Osteocyte (in vitro differentiated cells): ENCODE measurements around the gene SNX22. TPM values are rescaled to one million over a fixed set of nuclear protein-coding genes. Genes with fewer than 3 reads are reported as not detected.

Experiments used
- DNase-seq: peaks from one replicate; pipeline ENCODE4 v3.0.0; 2021; ENCODE audit warnings: mixed read lengths; ENCODE audit not compliant: unreplicated experiment; ENCODE audit errors: extremely low spot score
- H3K27ac Mint-ChIP-seq: one replicate; pipeline ENCODE4 v1.8.0; 2021; ENCODE audit warnings: mild to moderate bottlenecking, mixed read lengths; ENCODE audit not compliant: unreplicated experiment
- H3K27me3 Mint-ChIP-seq: one replicate; pipeline ENCODE4 v1.8.0; 2021; ENCODE audit warnings: mixed read lengths; ENCODE audit not compliant: unreplicated experiment
- H3K36me3 Mint-ChIP-seq: one replicate; pipeline ENCODE4 v1.8.0; 2021; ENCODE audit warnings: mixed read lengths; ENCODE audit not compliant: unreplicated experiment
- H3K4me1 Mint-ChIP-seq: one replicate; pipeline ENCODE4 v1.8.0; 2021; ENCODE audit warnings: mixed read lengths; ENCODE audit not compliant: unreplicated experiment
- H3K4me3 Mint-ChIP-seq: one replicate; pipeline ENCODE4 v1.8.0; 2021; ENCODE audit warnings: mild to moderate bottlenecking, moderate library complexity, mixed read lengths; ENCODE audit not compliant: unreplicated experiment
- H3K9me3 Mint-ChIP-seq: one replicate; pipeline ENCODE4 v1.8.0; 2021; ENCODE audit warnings: mixed read lengths; ENCODE audit not compliant: unreplicated experiment
- total RNA-seq: library from RNA; stranded (reverse); gene quantifications from 2 replicates; pipeline ENCODE4 v1.2.1, GENCODE V29; 2021
- TF ChIP-seq, protein P1 (sequence below): fragments of 200-600 bp; sonication (generic); IDR thresholded peaks from 2 replicates; pipeline ENCODE4 v1.5.0; 2021; ENCODE audit warnings: antibody characterized with exemption, mild to moderate bottlenecking, moderate library complexity

SNX22 gene
- total RNA-seq, 1 donor from 2014 or later, result 0.24 TPM

DNA sequence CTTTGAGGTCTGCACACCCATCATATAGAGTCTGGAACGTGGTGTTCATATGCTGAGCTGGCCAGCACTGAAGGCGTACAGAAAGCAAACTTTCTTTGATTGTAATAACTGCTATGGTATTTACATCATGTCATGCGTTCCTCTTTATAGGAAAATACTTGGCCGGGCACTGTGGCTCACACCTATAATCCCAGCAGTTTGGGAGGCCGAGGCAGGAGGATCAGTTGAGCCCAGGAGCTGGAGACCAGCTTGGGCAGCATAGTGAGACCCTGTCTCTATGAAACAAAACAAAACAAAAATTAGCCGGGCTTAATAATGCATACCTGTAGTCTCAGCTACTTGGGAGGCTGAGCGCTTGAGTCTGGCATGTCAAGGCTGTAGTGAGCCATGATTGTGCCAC lies 3.4 kb upstream of the SNX22 start:
- Mint-ChIP-seq H3K27me3 (no peaks in the 10 kb centered on the region), H3K36me3 (peaks cover 14% of the 10 kb centered on the region), H3K27ac (no peak overlapping the region), H3K9me3 (no peaks in the 10 kb centered on the region), H3K4me1 (peaks cover 11% of the 10 kb centered on the region), H3K4me3 (no peak overlapping the region)
- TF ChIP-seq, protein P1, sequence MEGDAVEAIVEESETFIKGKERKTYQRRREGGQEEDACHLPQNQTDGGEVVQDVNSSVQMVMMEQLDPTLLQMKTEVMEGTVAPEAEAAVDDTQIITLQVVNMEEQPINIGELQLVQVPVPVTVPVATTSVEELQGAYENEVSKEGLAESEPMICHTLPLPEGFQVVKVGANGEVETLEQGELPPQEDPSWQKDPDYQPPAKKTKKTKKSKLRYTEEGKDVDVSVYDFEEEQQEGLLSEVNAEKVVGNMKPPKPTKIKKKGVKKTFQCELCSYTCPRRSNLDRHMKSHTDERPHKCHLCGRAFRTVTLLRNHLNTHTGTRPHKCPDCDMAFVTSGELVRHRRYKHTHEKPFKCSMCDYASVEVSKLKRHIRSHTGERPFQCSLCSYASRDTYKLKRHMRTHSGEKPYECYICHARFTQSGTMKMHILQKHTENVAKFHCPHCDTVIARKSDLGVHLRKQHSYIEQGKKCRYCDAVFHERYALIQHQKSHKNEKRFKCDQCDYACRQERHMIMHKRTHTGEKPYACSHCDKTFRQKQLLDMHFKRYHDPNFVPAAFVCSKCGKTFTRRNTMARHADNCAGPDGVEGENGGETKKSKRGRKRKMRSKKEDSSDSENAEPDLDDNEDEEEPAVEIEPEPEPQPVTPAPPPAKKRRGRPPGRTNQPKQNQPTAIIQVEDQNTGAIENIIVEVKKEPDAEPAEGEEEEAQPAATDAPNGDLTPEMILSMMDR, result no peak
- DNase-seq, result no peak

DNA sequence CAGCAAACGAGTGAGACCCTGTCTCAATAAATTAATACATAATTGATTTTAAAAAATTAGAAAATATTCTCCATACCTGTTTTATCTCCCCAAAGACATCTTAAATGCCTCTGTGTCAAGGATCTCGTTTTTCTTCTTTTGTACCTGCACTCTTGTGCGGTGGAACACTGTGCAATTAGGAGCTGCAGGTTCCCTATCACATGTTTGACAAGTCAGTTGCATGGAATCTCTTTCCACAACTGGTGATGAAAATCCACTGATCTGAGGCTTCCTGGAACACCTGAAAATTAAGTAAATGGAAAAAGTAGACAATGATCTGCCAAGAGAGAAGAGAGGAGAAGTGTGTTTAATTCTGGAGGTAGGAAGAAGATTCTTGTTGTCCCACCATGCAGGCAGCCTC lies 3.0 kb upstream of the SNX22 start:
- peaks cover 10% of the 10 kb centered on the region for H3K36me3 Mint-ChIP-seq
- H3K4me1 Mint-ChIP-seq, result peaks cover 15% of the 10 kb centered on the region
- H3K4me3 Mint-ChIP-seq, result no peak overlapping the region
- TF ChIP-seq, protein P1, result no peak
- no peak for DNase-seq
- H3K9me3 Mint-ChIP-seq, result no peaks in the 10 kb centered on the region
- peaks cover 3% of the 10 kb centered on the region for H3K27me3 Mint-ChIP-seq
- no peak overlapping the region for H3K27ac Mint-ChIP-seq

DNA sequence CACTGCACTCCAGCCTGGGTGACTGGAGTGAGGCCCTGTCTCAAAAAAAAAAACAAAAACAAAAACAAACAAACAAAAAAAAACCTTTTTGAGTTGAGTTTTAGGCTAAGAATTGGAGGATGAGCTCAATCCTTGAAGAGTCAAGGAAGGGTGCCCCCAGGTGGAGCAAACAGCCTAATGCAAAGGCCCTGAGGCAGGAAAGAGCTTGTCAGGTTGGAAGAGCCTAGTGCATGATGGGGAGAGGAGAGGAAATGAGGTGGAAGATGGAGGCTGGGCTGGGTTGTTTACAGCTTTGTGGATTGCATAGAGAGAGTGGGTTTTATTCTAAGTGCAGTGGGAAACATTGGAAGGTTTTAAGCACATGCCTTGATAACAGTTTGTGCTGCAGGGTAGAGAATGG lies 2.1 kb upstream of the SNX22 start:
- no peak overlapping the region for H3K27ac Mint-ChIP-seq
- H3K4me3 Mint-ChIP-seq, result peak overlapping the region; percentile 16
- peaks cover 5% of the 10 kb centered on the region for H3K36me3 Mint-ChIP-seq
- DNase-seq, result no peak
- H3K9me3 Mint-ChIP-seq, result no peaks in the 10 kb centered on the region
- peaks cover 3% of the 10 kb centered on the region for H3K27me3 Mint-ChIP-seq
- peaks cover 15% of the 10 kb centered on the region for H3K4me1 Mint-ChIP-seq
- TF ChIP-seq, protein P1, result no peak

DNA sequence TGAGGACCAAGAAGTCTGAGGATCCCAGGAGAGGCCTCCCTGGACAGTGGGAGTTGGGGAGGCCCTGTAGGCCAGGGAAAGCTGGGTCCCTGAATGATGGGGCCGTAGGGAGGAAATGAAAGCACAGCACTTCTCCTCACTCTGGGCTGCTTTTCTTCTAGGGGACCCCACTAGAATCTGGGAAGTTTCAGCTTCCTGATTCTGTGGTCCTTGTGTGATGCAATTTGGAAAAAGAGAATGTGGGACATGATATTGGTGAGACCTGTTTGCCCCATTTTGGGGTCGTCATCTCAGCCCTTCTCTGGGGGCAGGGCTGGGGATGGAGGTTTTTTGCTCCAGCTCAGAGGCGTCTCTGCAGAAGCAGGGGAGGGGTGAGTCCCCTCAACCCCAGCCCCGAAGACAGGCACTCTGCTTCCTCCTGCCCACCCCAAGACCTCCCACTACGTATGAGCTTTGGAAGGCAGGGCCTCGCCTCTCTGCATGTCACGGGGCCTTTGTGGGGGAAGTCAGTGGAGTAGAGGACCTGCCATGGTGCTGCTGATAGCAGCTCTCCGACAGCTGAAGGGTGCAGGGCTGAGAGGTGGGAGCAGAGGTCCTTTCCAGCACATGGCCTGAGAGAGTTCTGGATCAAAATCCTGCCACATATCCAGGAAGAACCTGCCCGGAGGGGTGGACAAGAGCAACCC lies 1.5 kb upstream of the SNX22 start:
- Mint-ChIP-seq H3K27me3 (peaks cover 3% of the 10 kb centered on the region), H3K27ac (no peak overlapping the region)

More for the DNA sequence above, 1.5 kb upstream of the SNX22 start:
- Mint-ChIP-seq H3K9me3 (no peaks in the 10 kb centered on the region), H3K36me3 (peaks cover under 1% of the 10 kb centered on the region), H3K4me1 (peaks cover 11% of the 10 kb centered on the region), H3K4me3 (peak overlapping the region; percentile 16)
- no peak for DNase-seq
- TF ChIP-seq, protein P1, result no peak
